ENCODE measurements around the gene OR5I1.
"Not testable (repeated sequence)": the region's sequence is repeated elsewhere in the genome, so short reads cannot be mapped to it uniquely, and the experiment has no call there.

Gene OR5I1

GRCh38 chr11:55942785-55943392 lies 6.7 kb upstream of the OR5I1 start:
- peak; percentile 65 for TF ChIP-seq CTCF (IDR thresholded peaks at IDR 0.05; ENCODE audit: insufficient read depth, missing control alignments)
- DNase-seq (ENCODE audit: insufficient read length, low spot score) (no peak), FAIRE-seq (no peak)

GRCh38 chr11:55920537-55920936 lies 15.7 kb downstream of the OR5I1 start:
- no peak for FAIRE-seq
- no peak for DNase-seq (ENCODE audit: insufficient read length, low spot score)
- TF ChIP-seq CTCF (IDR thresholded peaks at IDR 0.05; ENCODE audit: insufficient read depth, missing control alignments): no peak

GRCh38 chr11:55914482-55914881 lies 21.7 kb downstream of the OR5I1 start, which contains the start of gene OR5W2:
Gene OR5W2, minus strand, starts transcription at chr11:55914582. Its CDS starts 0 bp downstream, at chr11:55914582.
- no peak for FAIRE-seq
- TF ChIP-seq CTCF (IDR thresholded peaks at IDR 0.05; ENCODE audit: insufficient read depth, missing control alignments): no peak

DNA sequence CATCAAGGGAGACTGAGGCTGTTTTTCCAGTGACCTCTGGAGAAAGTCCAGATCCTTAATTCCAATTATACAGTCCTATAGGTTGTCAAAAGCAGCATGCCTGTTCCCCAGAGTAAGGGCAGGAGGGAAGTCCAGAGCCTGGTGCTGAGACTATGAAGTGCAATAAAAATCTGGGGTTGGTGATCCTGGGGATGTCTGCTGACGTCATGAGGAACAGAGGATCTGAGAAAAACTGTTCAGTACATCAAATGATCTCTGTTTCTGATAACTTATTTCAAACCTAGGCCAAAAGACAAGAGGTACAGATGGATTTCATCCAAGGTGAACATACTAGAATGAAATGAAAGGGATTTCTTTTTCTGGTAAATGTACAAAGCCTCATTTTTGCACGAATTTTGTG lies 33.9 kb downstream of the OR5I1 start:
- FAIRE-seq (no peak), DNase-seq (ENCODE audit: insufficient read length, low spot score) (no peak)
- no peak for TF ChIP-seq CTCF (IDR thresholded peaks at IDR 0.05; ENCODE audit: insufficient read depth, missing control alignments)

More at GRCh38 chr11:55914482-55914881, 21.7 kb downstream of the OR5I1 start, which contains the start of gene OR5W2:
- no peak for DNase-seq (ENCODE audit: insufficient read length, low spot score)

DNA sequence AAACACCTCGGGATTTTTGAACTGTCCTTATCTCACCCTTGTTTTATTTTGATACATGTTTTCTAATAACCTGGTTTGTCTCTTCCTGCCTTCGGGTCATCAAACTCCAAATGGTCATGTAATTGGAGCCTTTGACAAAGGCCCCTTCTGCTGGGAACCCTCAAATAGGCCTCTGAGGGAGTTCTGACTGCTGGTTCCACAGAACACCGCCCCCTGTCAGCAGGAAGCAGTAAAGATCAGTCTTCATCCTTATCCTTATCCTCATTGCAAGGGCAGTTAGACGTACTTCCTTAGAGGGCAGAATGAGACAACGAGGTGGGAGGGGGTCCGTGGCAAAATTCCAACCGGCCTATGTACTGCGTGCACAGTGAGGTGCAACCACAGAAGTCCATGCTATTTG lies 41.0 kb downstream of the OR5I1 start:
- DNase-seq (ENCODE audit: insufficient read length, low spot score) (no peak), FAIRE-seq (no peak)
- no peak for TF ChIP-seq CTCF (IDR thresholded peaks at IDR 0.05; ENCODE audit: insufficient read depth, missing control alignments)

DNA sequence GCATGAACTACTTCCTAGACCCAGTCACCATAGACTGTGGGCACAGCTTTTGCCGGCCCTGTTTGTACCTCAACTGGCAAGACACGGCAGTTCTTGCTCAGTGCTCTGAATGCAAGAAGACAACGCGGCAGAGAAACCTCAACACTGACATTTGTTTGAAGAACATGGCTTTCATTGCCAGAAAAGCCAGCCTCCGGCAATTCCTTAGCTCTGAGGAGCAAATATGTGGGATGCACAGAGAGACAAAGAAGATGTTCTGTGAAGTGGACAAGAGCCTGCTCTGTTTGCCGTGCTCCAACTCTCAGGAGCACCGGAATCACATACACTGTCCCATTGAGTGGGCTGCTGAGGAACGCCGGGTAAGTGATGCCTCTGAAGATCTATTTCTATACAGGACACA lies 50.7 kb downstream of the OR5I1 start:
- not testable (repeated sequence) for DNase-seq (ENCODE audit: insufficient read length, low spot score); FAIRE-seq
